SH-SY5Y (cell line): ENCODE data around the gene RASSF6.

ENCODE experiments used
- GATA2 ChIP-seq: IDR thresholded peaks from 2 replicates; pipeline ENCODE4 v1.6.1; 2011; ENCODE audit warnings: mild to moderate bottlenecking, low read depth, low read length
- GATA3 ChIP-seq: IDR thresholded peaks from 2 replicates; pipeline ENCODE4 v1.6.1; 2011; ENCODE audit warnings: low read depth, mild to moderate bottlenecking, low read length, moderate library complexity

GRCh38 chr4:73525611-73526010 is 94.6 kb downstream of the RASSF6 start:
- TF ChIP-seq GATA3: no peak
- TF ChIP-seq GATA2: no peak
